Measurements from ENCODE around the gene PEX14.
A peak's percentile ranks its signal among the peaks of the same experiment; 100 is the strongest.

Gene PEX14

GRCh38 chr1:10637400-10637799, 162.7 kb downstream of the PEX14 start:
- in situ Hi-C loops (cut with HindIII; ENCODE audit: low pct_unique_long_range_greater_than_20kb, low sequenced_read_pairs): no loop called here
- DNase-seq (ENCODE audit: low read depth in 1 of 2, low spot score in 1 of 2): peak in 1 of 2 experiments; percentile 74
- no peak for TF ChIP-seq JUND (IDR thresholded peaks at IDR 0.05; ENCODE audit: low read depth)

- no peak for TF ChIP-seq JUND (IDR thresholded peaks at IDR 0.05; ENCODE audit: low read depth)
- in situ Hi-C loops (cut with HindIII; ENCODE audit: low pct_unique_long_range_greater_than_20kb, low sequenced_read_pairs): no loop called here
- no peak for DNase-seq (ENCODE audit: low read depth in 1 of 2, low spot score in 1 of 2)
Observed at GRCh38 chr1:10637834-10638558, 163.2 kb downstream of the PEX14 start.

GRCh38 chr1:10638559-10639005, 163.8 kb downstream of the PEX14 start:
- no peak for TF ChIP-seq JUND (IDR thresholded peaks at IDR 0.05; ENCODE audit: low read depth)
- in situ Hi-C loops (cut with HindIII; ENCODE audit: low pct_unique_long_range_greater_than_20kb, low sequenced_read_pairs): no loop called here
- DNase-seq (ENCODE audit: low read depth in 1 of 2, low spot score in 1 of 2): no peak

GRCh38 chr1:10639011-10639774, 164.4 kb downstream of the PEX14 start:
- no peak for DNase-seq (ENCODE audit: low read depth in 1 of 2, low spot score in 1 of 2)
- TF ChIP-seq JUND (IDR thresholded peaks at IDR 0.05; ENCODE audit: low read depth): no peak
- in situ Hi-C loops (cut with HindIII; ENCODE audit: low pct_unique_long_range_greater_than_20kb, low sequenced_read_pairs): no loop called here

- in situ Hi-C loops (cut with HindIII; ENCODE audit: low pct_unique_long_range_greater_than_20kb, low sequenced_read_pairs): no loop called here
- no peak for TF ChIP-seq JUND (IDR thresholded peaks at IDR 0.05; ENCODE audit: low read depth)
- no peak for DNase-seq (ENCODE audit: low read depth in 1 of 2, low spot score in 1 of 2)
Observed at GRCh38 chr1:10639775-10640578, 165.2 kb downstream of the PEX14 start.

GRCh38 chr1:10640843-10641553, 166.2 kb downstream of the PEX14 start:
- TF ChIP-seq JUND (IDR thresholded peaks at IDR 0.05; ENCODE audit: low read depth): no peak
- DNase-seq (ENCODE audit: low read depth in 1 of 2, low spot score in 1 of 2): no peak
- in situ Hi-C loops (cut with HindIII; ENCODE audit: low pct_unique_long_range_greater_than_20kb, low sequenced_read_pairs): no loop called here

- in situ Hi-C loops (cut with HindIII; ENCODE audit: low pct_unique_long_range_greater_than_20kb, low sequenced_read_pairs): no loop called here
- no peak for TF ChIP-seq JUND (IDR thresholded peaks at IDR 0.05; ENCODE audit: low read depth)
- DNase-seq (ENCODE audit: low read depth in 1 of 2, low spot score in 1 of 2): no peak
Observed at GRCh38 chr1:10641976-10642375, 167.2 kb downstream of the PEX14 start.

GRCh38 chr1:10642403-10643080, 167.8 kb downstream of the PEX14 start:
- in situ Hi-C loops (cut with HindIII; ENCODE audit: low pct_unique_long_range_greater_than_20kb, low sequenced_read_pairs): no loop called here
- no peak for DNase-seq (ENCODE audit: low read depth in 1 of 2, low spot score in 1 of 2)
- TF ChIP-seq JUND (IDR thresholded peaks at IDR 0.05; ENCODE audit: low read depth): no peak

- TF ChIP-seq JUND (IDR thresholded peaks at IDR 0.05; ENCODE audit: low read depth): no peak
- in situ Hi-C loops (cut with HindIII; ENCODE audit: low pct_unique_long_range_greater_than_20kb, low sequenced_read_pairs): no loop called here
- no peak for DNase-seq (ENCODE audit: low read depth in 1 of 2, low spot score in 1 of 2)
Observed at GRCh38 chr1:10643607-10644306, 169.0 kb downstream of the PEX14 start.

- DNase-seq (ENCODE audit: low read depth in 1 of 2, low spot score in 1 of 2): no peak
Observed at GRCh38 chr1:10644307-10645128, 169.8 kb downstream of the PEX14 start.

More at GRCh38 chr1:10644307-10645128, 169.8 kb downstream of the PEX14 start:
- no peak for TF ChIP-seq JUND (IDR thresholded peaks at IDR 0.05; ENCODE audit: low read depth)
- in situ Hi-C loops (cut with HindIII; ENCODE audit: low pct_unique_long_range_greater_than_20kb, low sequenced_read_pairs): no loop called here
